Stimulated activated CD8-positive, alpha-beta memory T cell treated with anti-CD3 and anti-CD28 coated beads, Interleukin-12 subunit alpha, Interleukin-12 subunit beta, amount 100 ng/mL, for 4 hours (primary cell): ENCODE measurements around the gene LAMB3.

Experiments used
- DNase-seq: peaks from one replicate; pipeline ENCODE4 v3.0.0-alpha.2; 2020; ENCODE audit warnings: low read depth

The LAMB3 gene

GRCh38 chr1:209617755-209618154 lies 34.5 kb downstream of the LAMB3 start:
- no peak for DNase-seq

GRCh38 chr1:209617047-209617673 lies 35.1 kb downstream of the LAMB3 start:
- DNase-seq = no peak

GRCh38 chr1:209616366-209617046 lies 35.7 kb downstream of the LAMB3 start:
- no peak for DNase-seq

- DNase-seq = no peak
Observed at GRCh38 chr1:209614906-209615305, 37.3 kb downstream of the LAMB3 start.

- no peak for DNase-seq
Observed at GRCh38 chr1:209614151-209614420, 38.1 kb downstream of the LAMB3 start.

GRCh38 chr1:209613400-209614150 lies 38.6 kb downstream of the LAMB3 start:
- DNase-seq = no peak

- no peak for DNase-seq
Observed at GRCh38 chr1:209612646-209613399, 39.4 kb downstream of the LAMB3 start.

GRCh38 chr1:209611771-209612570 lies 40.3 kb downstream of the LAMB3 start:
- DNase-seq = no peak

GRCh38 chr1:209610631-209610905 lies 41.7 kb downstream of the LAMB3 start:
- no peak for DNase-seq

- DNase-seq = no peak
Observed at GRCh38 chr1:209609791-209610630, 42.2 kb downstream of the LAMB3 start.

GRCh38 chr1:209609041-209609790 lies 43.0 kb downstream of the LAMB3 start:
- DNase-seq = no peak

- DNase-seq = no peak
Observed at GRCh38 chr1:209607795-209608178, 44.4 kb downstream of the LAMB3 start.

- DNase-seq = no peak
Observed at GRCh38 chr1:209607102-209607794, 45.0 kb downstream of the LAMB3 start.

- no peak for DNase-seq
Observed at GRCh38 chr1:209603877-209604276, 48.3 kb downstream of the LAMB3 start.

GRCh38 chr1:209601809-209602657 lies 50.2 kb downstream of the LAMB3 start:
- DNase-seq = no peak

GRCh38 chr1:209600541-209600940 lies 51.7 kb downstream of the LAMB3 start:
- no peak for DNase-seq

GRCh38 chr1:209598227-209598626 lies 54.0 kb downstream of the LAMB3 start:
- DNase-seq = no peak

- DNase-seq = no peak
Observed at GRCh38 chr1:209597499-209597898, 54.7 kb downstream of the LAMB3 start.
